Psoas muscle (tissue), 8 donors: Measurements from ENCODE around the gene SETD2. TPM values are rescaled to one million over a fixed set of nuclear protein-coding genes. Genes with fewer than 3 reads are reported as not detected.

Experiments
- ATAC-seq, 4 donors: fragments of 200-7000 bp; cut with Tn5 transposase; one replicate each; pipeline ENCODE4 v1.9.1; 2020; ENCODE audit warnings: moderate library complexity in 3 of 4, mild to moderate bottlenecking in 2 of 4
- DNase-seq, 2 donors: peaks; one replicate each; pipeline ENCODE4 v3.0.0-alpha.2; 2020
- H3K27ac ChIP-seq: fragments of 200-600 bp; one replicate; pipeline ENCODE4 v1.8.0; 2022
- H3K27me3 ChIP-seq, 3 donors: fragments of 200-600 bp in 1 of 3; one replicate each; pipeline versions ENCODE4 v1.6.1 to v1.8.0; 2013 to 2022; ENCODE audit warnings: low read length in 2 of 3, mild to moderate bottlenecking in 2 of 3, moderate library complexity in 1 of 3; ENCODE audit not compliant: insufficient read depth in 3 of 3
- H3K36me3 ChIP-seq, 2 donors: fragments of 200-600 bp in 1 of 2; one replicate each; pipeline versions ENCODE4 v1.6.1 to v1.8.0; 2013 to 2022; ENCODE audit warnings: low read depth in 1 of 2, mild to moderate bottlenecking in 1 of 2, moderate library complexity in 1 of 2; ENCODE audit not compliant: insufficient read depth in 1 of 2
- H3K4me1 ChIP-seq: fragments of 200-600 bp; one replicate; pipeline ENCODE4 v1.8.0; 2022
- H3K4me3 ChIP-seq: fragments of 200-600 bp; one replicate; pipeline ENCODE4 v1.8.0; 2022; ENCODE audit warnings: mild to moderate bottlenecking
- H3K9me3 ChIP-seq: fragments of 200-600 bp; one replicate; pipeline ENCODE4 v1.8.0; 2022
- CTCF ChIP-seq: fragments of 200-600 bp; IDR thresholded peaks from one replicate; pipeline ENCODE4 v1.8.0; 2022; ENCODE audit warnings: antibody characterized with exemption
- WGBS, 3 donors: extraction: QIAGEN DNeasy Blood & Tissue Kit; methylation state at CpG; one replicate each; pipeline versions ENCODE4 v1.1.6 to v1.1.7; 2013; 5-methylcytosine and 5-hydroxymethylcytosine counted together
- intact Hi-C, 2 donors: fragments of 100-400 bp; cut with DNase I; formaldehyde crosslinking; loops; one replicate each; pipeline versions ENCODE4 v1.11.0 to v1.14.2; 2022
- polyA plus RNA-seq, 3 donors: library from polyadenylated mRNA; stranded (reverse); fragments of 200-250 nt; gene quantifications; one replicate each; pipeline ENCODE4 v1.2.3, GENCODE V29; 2013
- total RNA-seq, 4 donors: library from RNA; stranded (reverse); fragmentation: NEBNext Ultra II Directional in 2 of 4; extraction: Animal tissue kit (Norgen Biotek cat#: 25700) in 2 of 4; gene quantifications; one replicate each; pipeline versions ENCODE4 v1.2.1 to v1.2.4, GENCODE V29; 2021 to 2023
- donor health status: healthy with polysubstance abuse.
- donor health status: DM: no; HTN: no; CAD: no; lungs with moderate emphysema.
- donor health status: Bipolar disorder and iron deficiency.
- donor health status: healthy.
- donor health status: DM: yes; HTN: yes; CAD: no.
- donor health status: DM: no; HTN: no; CAD: no.
- donor health status: DM: no; HTN: no; CAD: no.
- donor health status: DM: yes; HTN: yes; CAD: no.

Gene SETD2
- total and polyA plus RNA-seq, 7 donors = 10.1 to 38.1 (median 33.7) TPM

- H3K36me3 ChIP-seq = peaks cover 4 to 55% of the 10 kb centered on the region in 2 donors
These were observed 60.3 kb downstream of the SETD2 start for GRCh38 chr3:47103619-47104018.

GRCh38 chr3:47102081-47102600 is 61.8 kb downstream of the SETD2 start:
- Histone ChIP-seq H3K36me3 (peaks cover 4 to 69% of the 10 kb centered on the region in 2 donors), H3K27me3 (no peaks in the 10 kb centered on the region), H3K27ac (no peak overlapping the region), H3K9me3 (no peaks in the 10 kb centered on the region), H3K4me3 (no peak overlapping the region), H3K4me1 (no peaks in the 10 kb centered on the region)
- no peak for DNase-seq
- intact Hi-C loops = no loop called here
- ATAC-seq = no peak
- no peak for TF ChIP-seq CTCF
- WGBS, 3 donors = 94 to 98% (median 98%) methylated on average over 6 of the region's 6 CpGs

More at GRCh38 chr3:47103619-47104018, 60.3 kb downstream of the SETD2 start:
- ATAC-seq (no peak), DNase-seq (no peak)
- H3K27ac ChIP-seq = no peak overlapping the region
- intact Hi-C loops = no loop called here
- no peak for TF ChIP-seq CTCF
- H3K4me3 ChIP-seq = no peak overlapping the region
- H3K27me3 ChIP-seq = no peaks in the 10 kb centered on the region
- 54 to 61% (median 60%) methylated on average over 2 of the region's 2 CpGs for WGBS, 3 donors
- no peaks in the 10 kb centered on the region for H3K9me3 ChIP-seq
- no peaks in the 10 kb centered on the region for H3K4me1 ChIP-seq

GRCh38 chr3:47098910-47099309 is 65.0 kb downstream of the SETD2 start:
- ATAC-seq (peak in 1 of 4 donors; percentile 47), DNase-seq (no peak)
- peaks cover 4 to 81% of the 10 kb centered on the region in 2 donors for H3K36me3 ChIP-seq
- intact Hi-C loops = no loop called here
- H3K4me1 ChIP-seq = no peaks in the 10 kb centered on the region
- H3K4me3 ChIP-seq = no peak overlapping the region
- no peak overlapping the region for H3K27ac ChIP-seq
- H3K27me3 ChIP-seq = no peaks in the 10 kb centered on the region
- TF ChIP-seq CTCF = no peak
- no peaks in the 10 kb centered on the region for H3K9me3 ChIP-seq
- 47 to 55% (median 48%) methylated on average over 2 of the region's 2 CpGs for WGBS, 3 donors

- intact Hi-C loops = no loop called here
These were observed 66.0 kb downstream of the SETD2 start for GRCh38 chr3:47097864-47098263.

More at GRCh38 chr3:47097864-47098263, 66.0 kb downstream of the SETD2 start:
- Histone ChIP-seq H3K36me3 (peaks cover 4 to 78% of the 10 kb centered on the region in 2 donors), H3K9me3 (no peaks in the 10 kb centered on the region), H3K4me3 (no peak overlapping the region), H3K27ac (no peak overlapping the region), H3K27me3 (no peaks in the 10 kb centered on the region), H3K4me1 (no peaks in the 10 kb centered on the region)
- WGBS, 3 donors = 95 to 96% (median 95%) methylated on average over 5 of the region's 5 CpGs
- ATAC-seq = no peak
- TF ChIP-seq CTCF = no peak
- no peak for DNase-seq
